HG03469 (cell line): ENCODE data around the gene RCAN2.

Experiments used
- ATAC-seq: cut with Tn5 transposase; IDR thresholded peaks from one replicate; pipeline ENCODE4 v1.9.1; 2021; ENCODE audit warnings: mild to moderate bottlenecking, moderate library complexity, moderate number of reproducible peaks; ENCODE audit not compliant: unreplicated experiment

Gene RCAN2

GRCh38 chr6:46175446-46175845, 315.8 kb downstream of the RCAN2 start:
- peak; percentile 62 for ATAC-seq

GRCh38 chr6:46174904-46175303, 316.3 kb downstream of the RCAN2 start:
- no peak for ATAC-seq

GRCh38 chr6:46172176-46172575, 319.1 kb downstream of the RCAN2 start:
- no peak for ATAC-seq
